ENCODE measurements around the gene KICS2. TPM values are rescaled to one million over a fixed set of nuclear protein-coding genes. Genes with fewer than 3 reads are reported as not detected.

Gene KICS2
- total RNA-seq, 2 donors from 2014 or later, result 6.8 to 18.2 TPM

DNA sequence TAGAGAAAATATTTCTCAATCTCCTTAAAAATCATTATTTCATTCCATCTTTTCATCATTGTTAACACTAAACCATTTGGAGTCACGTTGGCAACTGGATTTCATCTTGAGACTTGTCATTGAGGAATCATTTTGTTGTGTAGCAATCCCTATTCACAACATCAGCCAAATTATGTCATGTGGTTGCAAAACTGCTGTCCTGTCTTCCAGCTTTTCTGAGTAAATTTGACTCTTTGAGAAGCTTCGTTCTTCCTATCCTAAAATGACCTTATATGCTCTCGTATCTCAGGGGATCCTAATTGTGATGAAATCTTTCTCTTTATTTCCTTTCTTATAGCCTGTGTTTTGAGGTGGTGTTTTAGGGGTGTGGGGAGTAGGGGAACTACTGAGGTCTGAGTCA, 30.6 kb upstream of the KICS2 start:
- H3K27me3 ChIP-seq (replicated peaks; ENCODE audit: insufficient read depth), result no peaks in the 10 kb centered on the region
- no peak overlapping the region for H3K4me3 ChIP-seq
- H3K4me1 ChIP-seq (replicated peaks), result no peaks in the 10 kb centered on the region
- 71% methylated on average over 3 of the region's 3 CpGs for WGBS
- H3K27ac ChIP-seq, result no peak overlapping the region
- no peaks in the 10 kb centered on the region for H3K36me3 ChIP-seq
- H3K9me3 ChIP-seq, result no peaks in the 10 kb centered on the region
- DNase-seq (ENCODE audit: low spot score), result no peak
- TF ChIP-seq POLR2A (IDR thresholded peaks at IDR 0.05) (no peak), POLR2AphosphoS5 (IDR thresholded peaks at IDR 0.05) (no peak)
- TF ChIP-seq, protein P1, sequence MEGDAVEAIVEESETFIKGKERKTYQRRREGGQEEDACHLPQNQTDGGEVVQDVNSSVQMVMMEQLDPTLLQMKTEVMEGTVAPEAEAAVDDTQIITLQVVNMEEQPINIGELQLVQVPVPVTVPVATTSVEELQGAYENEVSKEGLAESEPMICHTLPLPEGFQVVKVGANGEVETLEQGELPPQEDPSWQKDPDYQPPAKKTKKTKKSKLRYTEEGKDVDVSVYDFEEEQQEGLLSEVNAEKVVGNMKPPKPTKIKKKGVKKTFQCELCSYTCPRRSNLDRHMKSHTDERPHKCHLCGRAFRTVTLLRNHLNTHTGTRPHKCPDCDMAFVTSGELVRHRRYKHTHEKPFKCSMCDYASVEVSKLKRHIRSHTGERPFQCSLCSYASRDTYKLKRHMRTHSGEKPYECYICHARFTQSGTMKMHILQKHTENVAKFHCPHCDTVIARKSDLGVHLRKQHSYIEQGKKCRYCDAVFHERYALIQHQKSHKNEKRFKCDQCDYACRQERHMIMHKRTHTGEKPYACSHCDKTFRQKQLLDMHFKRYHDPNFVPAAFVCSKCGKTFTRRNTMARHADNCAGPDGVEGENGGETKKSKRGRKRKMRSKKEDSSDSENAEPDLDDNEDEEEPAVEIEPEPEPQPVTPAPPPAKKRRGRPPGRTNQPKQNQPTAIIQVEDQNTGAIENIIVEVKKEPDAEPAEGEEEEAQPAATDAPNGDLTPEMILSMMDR (IDR thresholded peaks at IDR 0.05), result no peak
- intact Hi-C loops (cut with DNase I), result no loop called here

DNA sequence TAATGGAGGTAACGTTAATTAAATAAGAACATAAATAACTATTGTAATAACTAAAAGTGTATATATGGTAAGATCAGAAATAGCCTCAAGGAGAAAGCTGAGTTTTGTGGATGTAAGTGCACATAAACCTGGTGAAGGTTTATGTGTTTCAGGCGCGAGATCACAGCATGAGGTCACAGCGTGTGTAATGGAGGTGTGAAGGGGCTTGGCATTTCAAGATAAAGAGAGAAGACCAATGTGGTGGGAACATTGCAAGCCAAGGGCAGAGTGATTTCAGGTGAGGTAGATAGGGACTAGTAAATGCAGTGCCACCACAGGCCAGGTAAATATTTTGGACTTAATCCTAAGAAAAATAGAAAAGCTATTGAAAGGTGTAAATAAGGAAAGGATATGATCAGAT, 21.7 kb upstream of the KICS2 start:
- no peak for DNase-seq (ENCODE audit: low spot score)
- intact Hi-C loops (cut with DNase I), result no loop called here
- Histone ChIP-seq H3K4me3 (no peak overlapping the region), H3K27ac (no peak overlapping the region), H3K27me3 (replicated peaks; ENCODE audit: insufficient read depth) (no peaks in the 10 kb centered on the region), H3K9me3 (no peaks in the 10 kb centered on the region), H3K4me1 (replicated peaks) (no peaks in the 10 kb centered on the region), H3K36me3 (no peaks in the 10 kb centered on the region)
- WGBS, result 88% methylated on average over 4 of the region's 4 CpGs
- TF ChIP-seq, protein P1 (IDR thresholded peaks at IDR 0.05), result no peak
- TF ChIP-seq POLR2AphosphoS5 (IDR thresholded peaks at IDR 0.05) (no peak), POLR2A (IDR thresholded peaks at IDR 0.05) (no peak)

- H3K9me3 ChIP-seq, result no peaks in the 10 kb centered on the region
- WGBS, result 67% methylated on average over 3 of the region's 3 CpGs
- no peaks in the 10 kb centered on the region for H3K27me3 ChIP-seq (replicated peaks; ENCODE audit: insufficient read depth)
- H3K36me3 ChIP-seq, result no peaks in the 10 kb centered on the region
- H3K4me1 ChIP-seq (replicated peaks), result no peaks in the 10 kb centered on the region
- no peak for TF ChIP-seq POLR2AphosphoS5 (IDR thresholded peaks at IDR 0.05)
- TF ChIP-seq POLR2A (IDR thresholded peaks at IDR 0.05), result no peak
- TF ChIP-seq, protein P1 (IDR thresholded peaks at IDR 0.05), result no peak
- H3K27ac ChIP-seq, result no peak overlapping the region
- intact Hi-C loops (cut with DNase I), result no loop called here
- H3K4me3 ChIP-seq, result no peak overlapping the region
- DNase-seq (ENCODE audit: low spot score), result no peak
Observed at GRCh38 chr12:64240781-64241180, 18.7 kb upstream of the KICS2 start.

DNA sequence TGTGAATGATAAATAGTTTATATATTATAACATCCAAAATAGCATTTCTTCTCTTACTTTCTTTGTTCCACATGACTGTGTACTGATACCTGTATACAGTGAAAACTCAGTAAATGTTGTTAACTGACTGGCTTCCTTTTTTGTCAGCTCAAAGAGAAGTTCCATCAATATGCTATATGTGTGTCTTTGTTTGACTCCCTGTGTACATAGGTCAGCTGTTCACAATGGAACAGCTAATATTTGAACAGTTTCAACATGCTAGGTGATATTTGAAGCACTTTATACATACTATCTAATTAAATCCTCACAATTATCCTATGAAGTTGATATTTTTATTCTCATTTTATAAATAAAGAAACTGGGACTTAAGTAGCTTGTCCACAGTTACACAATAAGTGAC, 15.3 kb upstream of the KICS2 start:
- TF ChIP-seq, protein P1 (IDR thresholded peaks at IDR 0.05), result no peak
- TF ChIP-seq POLR2A (IDR thresholded peaks at IDR 0.05) (no peak), POLR2AphosphoS5 (IDR thresholded peaks at IDR 0.05) (no peak)
- Histone ChIP-seq H3K9me3 (no peaks in the 10 kb centered on the region), H3K27me3 (replicated peaks; ENCODE audit: insufficient read depth) (no peaks in the 10 kb centered on the region), H3K4me3 (no peak overlapping the region), H3K36me3 (no peaks in the 10 kb centered on the region), H3K27ac (no peak overlapping the region), H3K4me1 (replicated peaks) (no peaks in the 10 kb centered on the region)
- intact Hi-C loops (cut with DNase I), result no loop called here
- DNase-seq (ENCODE audit: low spot score), result no peak

- Histone ChIP-seq H3K4me1 (replicated peaks) (no peaks in the 10 kb centered on the region), H3K4me3 (no peak overlapping the region), H3K9me3 (no peaks in the 10 kb centered on the region), H3K36me3 (no peaks in the 10 kb centered on the region), H3K27me3 (replicated peaks; ENCODE audit: insufficient read depth) (no peaks in the 10 kb centered on the region), H3K27ac (no peak overlapping the region)
- TF ChIP-seq POLR2AphosphoS5 (IDR thresholded peaks at IDR 0.05) (no peak), POLR2A (IDR thresholded peaks at IDR 0.05) (no peak)
- TF ChIP-seq, protein P1 (IDR thresholded peaks at IDR 0.05), result no peak
- intact Hi-C loops (cut with DNase I), result no loop called here
- no peak for DNase-seq (ENCODE audit: low spot score)
Observed at GRCh38 chr12:64236549-64236948, 14.5 kb upstream of the KICS2 start.
